K562 (cell line): ENCODE measurements around the gene KLF13. TPM values are rescaled to one million over a fixed set of nuclear protein-coding genes. Genes with fewer than 3 reads are reported as not detected.

ENCODE experiments used
- ATAC-seq: fragments of 200-7000 bp; cut with Tn5 transposase; 3 replicates; pipeline ENCODE4 v1.9.1; 2020; ENCODE audit warnings: moderate library complexity
- BruUV-seq: library from RNA; stranded (reverse); fragments of 400-500 nt; replicated peaks from 2 replicates; lab custom pipeline; 2021; lab: Mats Ljungman, UMichigan
- CTCF ChIA-PET: fragments of 300-600 bp; formaldehyde crosslinking; extraction: SDS; loops from one replicate; lab custom pipeline; 2021; ENCODE audit warnings: low intra/inter-chr PET ratio; lab: Yijun Ruan, JAX
- POLR2A ChIA-PET: fragments of 300-600, 350-650 bp; sonication (Branson Sonifier 250); formaldehyde crosslinking; extraction: SDS; loops from one replicate; lab custom pipeline; 2021; ENCODE audit warnings: antibody characterized with exemption, inconsistent platforms; lab: Yijun Ruan, JAX
- DNase-seq, 4 experiments: peaks; one replicate each; pipeline versions ENCODE4 v3.0.0 to v3.0.0-alpha.2; 2011 to 2018; ENCODE audit warnings: low spot score in 3 of 4, mixed read lengths in 3 of 4; ENCODE audit errors: extremely low read depth in 1 of 4
- FAIRE-seq: peaks from 2 replicates; lab custom pipeline; 2011; peaks lifted over from hg19 to GRCh38; lab: Jason Lieb, UNC
- H2AFZ ChIP-seq: 2 replicates; pipeline ENCODE4 v1.6.0; 2011; ENCODE audit warnings: low read depth, low read length, control low read depth, inconsistent platforms
- H3K27ac ChIP-seq: fragments of 200-600 bp; 3 replicates; pipeline ENCODE4 v1.8.0; 2011; ENCODE audit warnings: low read depth, mild to moderate bottlenecking, control low read depth, inconsistent platforms, low read length, moderate library complexity, mixed read lengths; ENCODE audit errors: extremely low read depth
- H3K27me3 ChIP-seq, 2 experiments: fragments of 300-600 bp in 1 of 2; 2 replicates in 1 of 2; 3 replicates in 1 of 2; pipeline versions ENCODE4 v1.6.0 to v1.8.0; 2011; ENCODE audit warnings: inconsistent platforms in 2 of 2, low read length in 2 of 2, mild to moderate bottlenecking in 1 of 2, mixed read lengths in 1 of 2, moderate library complexity in 1 of 2; ENCODE audit not compliant: control insufficient read depth in 2 of 2, insufficient read depth in 2 of 2
- H3K36me3 ChIP-seq: fragments of 300-600 bp; 3 replicates; pipeline ENCODE4 v1.8.0; 2011; ENCODE audit warnings: mild to moderate bottlenecking, low read length, inconsistent platforms; ENCODE audit not compliant: control insufficient read depth, insufficient read depth
- H3K4me1 ChIP-seq, 2 experiments: fragments of 200-600 bp in 1 of 2; replicated peaks in 1 of 2; 2 replicates in 1 of 2; 3 replicates in 1 of 2; pipeline versions ENCODE4 v1.5.1 to v1.8.0; 2011; ENCODE audit warnings: inconsistent platforms in 2 of 2, low read length in 2 of 2, mild to moderate bottlenecking in 1 of 2, mixed read lengths in 1 of 2, moderate library complexity in 1 of 2; ENCODE audit not compliant: control insufficient read depth in 2 of 2, insufficient read depth in 2 of 2
- H3K4me2 ChIP-seq: 2 replicates; pipeline ENCODE4 v1.6.1; 2011; ENCODE audit warnings: low read length, control low read depth, inconsistent platforms, mixed read lengths; ENCODE audit not compliant: insufficient read depth
- H3K4me3 ChIP-seq: fragments of 200-600 bp; sonication (generic), shearing (Covaris generic); 2 replicates; pipeline ENCODE4 v1.5.1; 2016; ENCODE audit warnings: control low read depth, inconsistent platforms
- H3K79me2 ChIP-seq: fragments of 200-600 bp; 3 replicates; pipeline ENCODE4 v1.8.0; 2011; ENCODE audit warnings: low read length, inconsistent platforms; ENCODE audit not compliant: control insufficient read depth, insufficient read depth
- H3K9ac ChIP-seq, 2 experiments: 2 replicates each; pipeline versions ENCODE4 v1.6.0 to v1.6.1; 2011; ENCODE audit warnings: low read depth in 2 of 2, low read length in 2 of 2, control low read depth in 1 of 2, inconsistent platforms in 1 of 2, mild to moderate bottlenecking in 1 of 2, mixed read lengths in 1 of 2; ENCODE audit not compliant: insufficient read depth in 1 of 2
- H3K9me1 ChIP-seq: one replicate; pipeline ENCODE4 v1.6.0; 2011; ENCODE audit warnings: inconsistent platforms, mild to moderate bottlenecking, low read length, moderate library complexity; ENCODE audit not compliant: control insufficient read depth, insufficient read depth
- H3K9me3 ChIP-seq: replicated peaks from 2 replicates; pipeline ENCODE4 v1.5.1; 2011; ENCODE audit warnings: low read depth, low read length, inconsistent platforms; ENCODE audit not compliant: control insufficient read depth, insufficient read depth
- H4K20me1 ChIP-seq: replicated peaks from 2 replicates; pipeline ENCODE4 v1.6.1; 2011; ENCODE audit warnings: low read length, inconsistent platforms, mixed read lengths; ENCODE audit not compliant: control insufficient read depth, insufficient read depth
- BHLHE40 ChIP-seq: IDR thresholded peaks from 2 replicates; pipeline ENCODE4 v1.6.1; 2011; ENCODE audit warnings: low read length, improper control_type of control experiment
- CUX1 ChIP-seq: fragments of 200-800 bp; sonication (Bioruptor generic); IDR thresholded peaks from 2 replicates; pipeline ENCODE4 v1.6.1; 2016; ENCODE audit warnings: missing genetic modification characterization, missing compliant biosample characterization
- E2F4 ChIP-seq: sonication (generic); formaldehyde crosslinking; IDR thresholded peaks from 2 replicates; pipeline ENCODE4 v1.8.0; 2022; ENCODE audit warnings: mild to moderate bottlenecking, low read depth, missing genetic modification reagents
- ELK1 ChIP-seq: sonication (generic); formaldehyde crosslinking; IDR thresholded peaks from 2 replicates; pipeline ENCODE4 v1.8.1; 2022; ENCODE audit warnings: missing genetic modification reagents
- GATA2 ChIP-seq: sonication (generic); formaldehyde crosslinking; IDR thresholded peaks from 2 replicates; pipeline ENCODE4 v1.4.0; 2020; ENCODE audit warnings: mild to moderate bottlenecking, missing genetic modification reagents
- KDM2B ChIP-seq: fragments of 250-450 bp; sonication (Bioruptor Pico); IDR thresholded peaks from 2 replicates; pipeline ENCODE4 v1.8.0; 2021; ENCODE audit warnings: mild to moderate bottlenecking, moderate library complexity
- NR3C1 ChIP-seq: sonication (generic); formaldehyde crosslinking; IDR thresholded peaks from 2 replicates; pipeline ENCODE4 v1.8.1; 2022; ENCODE audit warnings: missing genetic modification reagents
- SFPQ ChIP-seq: fragments of 200-400 bp; formaldehyde crosslinking; IDR thresholded peaks from 2 replicates; pipeline ENCODE4 v1.6.1; 2017; ENCODE audit warnings: mild to moderate bottlenecking, low read depth, low read length, moderate library complexity
- SIN3B ChIP-seq: fragments of 450-650 bp; IDR thresholded peaks from 2 replicates; pipeline ENCODE4 v1.6.1; 2017; ENCODE audit warnings: low read depth, mild to moderate bottlenecking, moderate library complexity
- SIRT6 ChIP-seq: IDR thresholded peaks from one replicate; pipeline ENCODE4 v1.6.1; 2012; ENCODE audit warnings: low read depth, mild to moderate bottlenecking, control low read depth, inconsistent platforms, low read length, moderate library complexity
- ZNF551 ChIP-seq: fragments of 250-450 bp; sonication (Bioruptor Pico); IDR thresholded peaks from 2 replicates; pipeline ENCODE4 v1.5.0; 2021; ENCODE audit warnings: mild to moderate bottlenecking, moderate library complexity
- ZNF707 ChIP-seq: fragments of 250-450 bp; sonication (Bioruptor Pico); conservative IDR thresholded peaks from 2 replicates; pipeline ENCODE4 v1.8.0; 2022; ENCODE audit warnings: inconsistent platforms, mild to moderate bottlenecking, moderate library complexity
- ZNF830 ChIP-seq: fragments of 250-450 bp; sonication (Bioruptor Pico); IDR thresholded peaks from 2 replicates; pipeline ENCODE4 v1.5.0; 2021; ENCODE audit warnings: mild to moderate bottlenecking
- WGBS: fragments of 100-300 bp; shearing (Covaris generic); methylation state at CpG from one replicate; pipeline ENCODE4 v1.1.6; 2016; ENCODE audit warnings: low coverage, mixed read lengths; ENCODE audit not compliant: insufficient coverage; ENCODE audit errors: missing lambda C conversion rate; 5-methylcytosine and 5-hydroxymethylcytosine counted together
- in situ Hi-C: fragments of 300-500 bp; cut with MboI; formaldehyde crosslinking; loops from 4 replicates; pipeline ENCODE4 v1.15.0; 2018; ENCODE audit warnings: inconsistent platforms, mixed read lengths
- intact Hi-C: fragments of 100-400 bp; cut with micrococcal nuclease; formaldehyde crosslinking; loops from 2 replicates; pipeline ENCODE4 v1.14.2; 2022
- polyA plus RNA-seq, 8 experiments: library from polyadenylated mRNA; depleted of rRNA in 4 of 8; stranded (reverse) in 5 of 8; unstranded in 3 of 8; fragments of >200 nt; fragmentation: Nextera tagmentation in 2 of 8; fragmentation: Illumina TruSeq in 1 of 8; extraction: Ambion mirVana in 2 of 8; extraction: Trizol in 1 of 8; gene quantifications; 2 replicates each; pipeline versions ENCODE4 v1.2.1 to v1.2.3, GENCODE V29; 2011 to 2014; ENCODE audit warnings: inconsistent platforms in 1 of 8, missing spikeins in 1 of 8
- total RNA-seq, 7 experiments: library from RNA; depleted of rRNA in 6 of 7; stranded (reverse); fragments of >200 nt in 6 of 7; fragmentation: Illumina TruSeq in 2 of 7; extraction: Trizol in 2 of 7; gene quantifications; 2 replicates each; pipeline versions ENCODE4 v1.2.1 to v1.2.3, GENCODE V29; 2011 to 2021; ENCODE audit warnings: low replicate concordance in 1 of 7

KLF13 gene
- total and polyA plus RNA-seq, 9 of the 15 experiments (the other 6 are each of a cell fraction or from before 2014, with no cell fraction given), result 1.8 to 10.5 (median 4.8) TPM

GRCh38 chr15:31360158-31360561, 33.5 kb downstream of the KLF13 start:
- no peaks in the 10 kb centered on the region for H4K20me1 ChIP-seq
- ChIA-PET CTCF (no interaction called here), POLR2A (interaction anchor here (0.6 kb wide), 1 partner anchor 128 kb away, joined by 5 read pairs; no protein-coding TSS in a partner anchor)
- no peak for ATAC-seq
- intact Hi-C loops, result no loop called here
- H3K27ac ChIP-seq, result no peak overlapping the region
- FAIRE-seq, result no peak
- peaks cover 5% of the 10 kb centered on the region; the same call in 1 of the 3 replicates for H3K79me2 ChIP-seq
- in situ Hi-C loops, result no loop called here
- H3K9me3 ChIP-seq, result no peaks in the 10 kb centered on the region
- H3K9ac ChIP-seq, result peak overlapping the region in 1 of 2 experiments; percentile 55; a peak in 2 of 4 replicates
- no peak for DNase-seq
- H3K36me3 ChIP-seq, result no peaks in the 10 kb centered on the region
- H3K4me2 ChIP-seq, result no peak overlapping the region
- WGBS, result 74% methylated on average over 8 of the region's 8 CpGs
- H3K9me1 ChIP-seq, result no peaks in the 10 kb centered on the region
- peaks cover 40 to 41% of the 10 kb centered on the region in 2 experiments for H3K4me1 ChIP-seq
- BruUV-seq, result no TSS peak
- H3K27me3 ChIP-seq, result no peaks in the 10 kb centered on the region
- H3K4me3 ChIP-seq, result no peak overlapping the region
- H2AFZ ChIP-seq, result no peak overlapping the region
- TF ChIP-seq CUX1 (CRISPR knock-in tag) (no peak), NR3C1 (no peak), ZNF707 (CRISPR knock-in tag) (no peak), ZNF551 (CRISPR knock-in tag) (no peak), SIN3B (no peak), BHLHE40 (no peak), KDM2B (CRISPR knock-in tag) (no peak), E2F4 (CRISPR knock-in tag) (no peak), ELK1 (CRISPR knock-in tag) (no peak), SIRT6 (no peak), GATA2 (CRISPR knock-in tag) (no peak), SFPQ (no peak), ZNF830 (no peak)
